ENCODE measurements around the gene MED15. TPM values are rescaled to one million over a fixed set of nuclear protein-coding genes. Genes with fewer than 3 reads are reported as not detected.

The MED15 gene
- polyA plus RNA-seq, 1 experiment, result 42.7 TPM

DNA sequence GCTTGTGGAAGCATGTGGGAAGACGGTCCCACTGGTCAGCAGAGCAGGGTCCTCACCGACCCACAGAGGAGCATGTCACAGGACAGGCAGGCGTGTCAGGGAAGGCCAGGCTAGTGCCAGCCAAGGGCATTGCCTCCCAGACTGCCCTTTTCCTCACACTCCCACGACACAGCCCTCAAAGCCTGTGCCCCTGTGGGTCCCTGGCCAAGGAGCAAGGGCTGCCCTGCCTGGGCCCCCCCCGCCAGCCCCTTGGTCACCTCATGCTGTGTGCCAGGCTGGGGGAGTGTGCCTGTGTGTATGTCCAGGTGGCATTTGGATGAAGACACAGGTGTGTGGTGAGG lies 74.7 kb downstream of the MED15 start:
- Histone ChIP-seq H3K4me3 (ENCODE audit: low read depth, low read length) (no peak overlapping the region), H3K27me3 (ENCODE audit: control insufficient read depth, insufficient read depth, low read length) (no peaks in the 10 kb centered on the region), H3K36me3 (ENCODE audit: control insufficient read depth, insufficient read depth, low read length) (peaks cover 82% of the 10 kb centered on the region)
- ChIA-PET CTCF (interaction anchor here (1.3 kb wide), 1 partner anchor 18 kb away, joined by 6 read pairs; no protein-coding TSS in a partner anchor), POLR2A (no interaction called here)
- no peak for DNase-seq (ENCODE audit: low read depth)
- TF ChIP-seq, protein P1, sequence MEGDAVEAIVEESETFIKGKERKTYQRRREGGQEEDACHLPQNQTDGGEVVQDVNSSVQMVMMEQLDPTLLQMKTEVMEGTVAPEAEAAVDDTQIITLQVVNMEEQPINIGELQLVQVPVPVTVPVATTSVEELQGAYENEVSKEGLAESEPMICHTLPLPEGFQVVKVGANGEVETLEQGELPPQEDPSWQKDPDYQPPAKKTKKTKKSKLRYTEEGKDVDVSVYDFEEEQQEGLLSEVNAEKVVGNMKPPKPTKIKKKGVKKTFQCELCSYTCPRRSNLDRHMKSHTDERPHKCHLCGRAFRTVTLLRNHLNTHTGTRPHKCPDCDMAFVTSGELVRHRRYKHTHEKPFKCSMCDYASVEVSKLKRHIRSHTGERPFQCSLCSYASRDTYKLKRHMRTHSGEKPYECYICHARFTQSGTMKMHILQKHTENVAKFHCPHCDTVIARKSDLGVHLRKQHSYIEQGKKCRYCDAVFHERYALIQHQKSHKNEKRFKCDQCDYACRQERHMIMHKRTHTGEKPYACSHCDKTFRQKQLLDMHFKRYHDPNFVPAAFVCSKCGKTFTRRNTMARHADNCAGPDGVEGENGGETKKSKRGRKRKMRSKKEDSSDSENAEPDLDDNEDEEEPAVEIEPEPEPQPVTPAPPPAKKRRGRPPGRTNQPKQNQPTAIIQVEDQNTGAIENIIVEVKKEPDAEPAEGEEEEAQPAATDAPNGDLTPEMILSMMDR (IDR thresholded peaks at IDR 0.05; ENCODE audit: insufficient read depth, low read depth, low read length), result no peak

GRCh38 chr22:20582520-20583361 lies 75.3 kb downstream of the MED15 start:
- Histone ChIP-seq H3K36me3 (ENCODE audit: control insufficient read depth, insufficient read depth, low read length) (peaks cover 87% of the 10 kb centered on the region), H3K27me3 (ENCODE audit: control insufficient read depth, insufficient read depth, low read length) (no peaks in the 10 kb centered on the region), H3K4me3 (ENCODE audit: low read depth, low read length) (no peak overlapping the region)
- DNase-seq (ENCODE audit: low read depth), result no peak
- TF ChIP-seq, protein P1 (IDR thresholded peaks at IDR 0.05; ENCODE audit: insufficient read depth, low read depth, low read length), result no peak
- POLR2A ChIA-PET, result no interaction called here
- CTCF ChIA-PET, result interaction anchor here (1.3 to 3.3 kb wide), 2 partner anchors 12 to 18 kb away, joined by 6 to 21 read pairs; no protein-coding TSS in a partner anchor

GRCh38 chr22:20583471-20583922 lies 76.1 kb downstream of the MED15 start:
- ChIA-PET CTCF (interaction anchor here (0.8 to 3.3 kb wide), 5 partner anchors 13 to 56 kb away, joined by 3 to 21 read pairs (median 4); no protein-coding TSS in a partner anchor), POLR2A (no interaction called here)
- Histone ChIP-seq H3K36me3 (ENCODE audit: control insufficient read depth, insufficient read depth, low read length) (peaks cover 85% of the 10 kb centered on the region), H3K4me3 (ENCODE audit: low read depth, low read length) (no peak overlapping the region), H3K27me3 (ENCODE audit: control insufficient read depth, insufficient read depth, low read length) (no peaks in the 10 kb centered on the region)
- TF ChIP-seq, protein P1 (IDR thresholded peaks at IDR 0.05; ENCODE audit: insufficient read depth, low read depth, low read length), result no peak
- no peak for DNase-seq (ENCODE audit: low read depth)

GRCh38 chr22:20584029-20584871 lies 76.8 kb downstream of the MED15 start:
- Histone ChIP-seq H3K36me3 (ENCODE audit: control insufficient read depth, insufficient read depth, low read length) (peaks cover 78% of the 10 kb centered on the region), H3K27me3 (ENCODE audit: control insufficient read depth, insufficient read depth, low read length) (no peaks in the 10 kb centered on the region), H3K4me3 (ENCODE audit: low read depth, low read length) (no peak overlapping the region)
- POLR2A ChIA-PET, result no interaction called here
- CTCF ChIA-PET, result interaction anchor here (0.8 to 3.3 kb wide), 4 partner anchors 14 to 57 kb away, joined by 3 to 21 read pairs (median 4); no protein-coding TSS in a partner anchor
- DNase-seq (ENCODE audit: low read depth), result no peak
- TF ChIP-seq, protein P1 (IDR thresholded peaks at IDR 0.05; ENCODE audit: insufficient read depth, low read depth, low read length), result no peak
